IMR-90 (cell line): Measurements from ENCODE around the gene LNX1. TPM values are rescaled to one million over a fixed set of nuclear protein-coding genes. Genes with fewer than 3 reads are reported as not detected.

Experiments used
- ATAC-seq: fragments of 200-7000 bp; cut with Tn5 transposase; 2 replicates; pipeline ENCODE4 v1.9.1; 2020; ENCODE audit warnings: low read depth, mild to moderate bottlenecking, moderate library complexity
- BruUV-seq: library from RNA; stranded (reverse); fragments of 400-500 nt; replicated peaks from 2 replicates; lab custom pipeline; 2021; lab: Mats Ljungman, UMichigan
- CTCF ChIA-PET: fragments of 300-600 bp; formaldehyde crosslinking; extraction: SDS; loops from one replicate; lab custom pipeline; 2021; ENCODE audit warnings: antibody characterized with exemption; lab: Yijun Ruan, JAX
- POLR2A ChIA-PET: fragments of 300-600 bp; sonication (Branson Sonifier 250); formaldehyde crosslinking; loops from one replicate; lab custom pipeline; 2022; ENCODE audit warnings: antibody characterized with exemption; ENCODE audit not compliant: unreplicated experiment; lab: Charles Lee
- DNase-seq: peaks from one replicate; pipeline ENCODE4 v3.0.0; 2013
- H2AFZ ChIP-seq: replicated peaks from 2 replicates; pipeline ENCODE3; 2013; ENCODE audit warnings: low read length, mild to moderate bottlenecking; ENCODE audit not compliant: poor library complexity
- H2AK5ac ChIP-seq: 2 replicates; pipeline ENCODE4 v1.6.1; 2013; ENCODE audit warnings: low read depth, low read length, inconsistent platforms
- H2AK9ac ChIP-seq: replicated peaks from 2 replicates; pipeline ENCODE3; 2013; ENCODE audit warnings: mild to moderate bottlenecking, low read depth, low read length, moderate library complexity; ENCODE audit not compliant: poor library complexity
- H2BK120ac ChIP-seq: 2 replicates; pipeline ENCODE4 v1.6.1; 2013; ENCODE audit warnings: low read depth, low read length, inconsistent platforms
- H2BK15ac ChIP-seq: 3 replicates; pipeline ENCODE4 v1.6.1; 2013; ENCODE audit warnings: low read depth, low read length, inconsistent platforms
- H2BK20ac ChIP-seq: 2 replicates; pipeline ENCODE4 v1.6.1; 2013; ENCODE audit warnings: low read depth, mild to moderate bottlenecking, inconsistent platforms, low read length, moderate library complexity
- H2BK5ac ChIP-seq: 2 replicates; pipeline ENCODE4 v1.6.1; 2013; ENCODE audit warnings: mild to moderate bottlenecking, low read depth, low read length, inconsistent platforms; ENCODE audit not compliant: poor library complexity, severe bottlenecking
- H3K14ac ChIP-seq: replicated peaks from 2 replicates; pipeline ENCODE4 v1.6.1; 2013; ENCODE audit warnings: low read depth, low read length, inconsistent platforms
- H3K18ac ChIP-seq: 2 replicates; pipeline ENCODE4 v1.6.1; 2013; ENCODE audit warnings: low read depth, low read length, control low read depth
- H3K23ac ChIP-seq: 2 replicates; pipeline ENCODE4 v1.6.1; 2013; ENCODE audit warnings: low read depth, low read length, inconsistent platforms
- H3K27ac ChIP-seq: 2 replicates; pipeline ENCODE4 v1.5.1; 2013; ENCODE audit warnings: mild to moderate bottlenecking, control low read depth, low read length; ENCODE audit not compliant: insufficient read depth
- H3K27me3 ChIP-seq: 2 replicates; pipeline ENCODE4 v1.6.1; 2013; ENCODE audit warnings: low read length; ENCODE audit not compliant: control insufficient read depth, insufficient read depth
- H3K36me3 ChIP-seq: 2 replicates; pipeline ENCODE4 v1.6.1; 2013; ENCODE audit warnings: low read length, mixed read lengths; ENCODE audit not compliant: control insufficient read depth, insufficient read depth
- H3K4ac ChIP-seq: 2 replicates; pipeline ENCODE4 v1.6.1; 2013; ENCODE audit warnings: low read depth, low read length, inconsistent platforms
- H3K4me1 ChIP-seq: 2 replicates; pipeline ENCODE4 v1.6.1; 2013; ENCODE audit warnings: low read length, mixed read lengths; ENCODE audit not compliant: control insufficient read depth, insufficient read depth
- H3K4me2 ChIP-seq: 2 replicates; pipeline ENCODE4 v1.6.1; 2013; ENCODE audit warnings: low read depth, mild to moderate bottlenecking, control low read depth, low read length, moderate library complexity
- H3K4me3 ChIP-seq: 2 replicates; pipeline ENCODE4 v1.5.1; 2013; ENCODE audit warnings: low read depth, mild to moderate bottlenecking, control low read depth, low read length, moderate library complexity; ENCODE audit not compliant: insufficient read depth
- H3K56ac ChIP-seq: 2 replicates; pipeline ENCODE4 v1.6.1; 2013; ENCODE audit warnings: low read length, inconsistent platforms; ENCODE audit not compliant: insufficient read depth; ENCODE audit errors: extremely low read depth
- H3K79me1 ChIP-seq, 2 experiments: 2 replicates each; pipeline ENCODE4 v1.6.1; 2013; ENCODE audit warnings: low read length in 2 of 2, inconsistent platforms in 1 of 2, low read depth in 1 of 2
- H3K9ac ChIP-seq: 2 replicates; pipeline ENCODE4 v1.6.1; 2013; ENCODE audit warnings: low read depth, low read length, control low read depth
- H3K9me1 ChIP-seq: 2 replicates; pipeline ENCODE4 v1.6.1; 2013; ENCODE audit warnings: low read length, inconsistent platforms; ENCODE audit not compliant: insufficient read depth
- H3K9me3 ChIP-seq: 2 replicates; pipeline ENCODE4 v1.6.1; 2013; ENCODE audit warnings: low read length; ENCODE audit not compliant: control insufficient read depth, insufficient read depth
- H4K20me1 ChIP-seq: 2 replicates; pipeline ENCODE4 v1.6.1; 2013; ENCODE audit warnings: low read length, inconsistent platforms; ENCODE audit not compliant: insufficient read depth
- H4K5ac ChIP-seq: 2 replicates; pipeline ENCODE4 v1.6.1; 2013; ENCODE audit warnings: mild to moderate bottlenecking, low read depth, low read length, control low read depth
- H4K8ac ChIP-seq, 2 experiments: 2 replicates each; pipeline ENCODE4 v1.6.1; 2013; ENCODE audit warnings: low read depth in 2 of 2, low read length in 2 of 2, control low read depth in 1 of 2, inconsistent platforms in 1 of 2
- H4K91ac ChIP-seq: 2 replicates; pipeline ENCODE4 v1.6.1; 2013; ENCODE audit warnings: low read depth, low read length, inconsistent platforms; ENCODE audit not compliant: insufficient read depth
- CEBPB ChIP-seq: IDR thresholded peaks from 2 replicates; pipeline ENCODE4 v1.6.1; 2012; ENCODE audit warnings: low read depth, low read length, improper control_type of control experiment
- ELK1 ChIP-seq: fragments of 150-350 bp; IDR thresholded peaks from 2 replicates; pipeline ENCODE4 v1.6.1; 2016; ENCODE audit warnings: low read depth, mild to moderate bottlenecking, low read length, moderate library complexity, borderline replicate concordance
- FOS ChIP-seq: fragments of 150-350 bp; IDR thresholded peaks from 2 replicates; pipeline ENCODE4 v1.6.1; 2016; ENCODE audit warnings: low read depth, low read length
- MAFK ChIP-seq: IDR thresholded peaks from 2 replicates; pipeline ENCODE4 v1.6.1; 2012; ENCODE audit warnings: low read depth, low read length, improper control_type of control experiment
- NFE2L2 ChIP-seq: fragments of 150-350 bp; IDR thresholded peaks from 2 replicates; pipeline ENCODE4 v1.6.1; 2016; ENCODE audit warnings: low read depth, mild to moderate bottlenecking, low read length
- RCOR1 ChIP-seq: IDR thresholded peaks from 2 replicates; pipeline ENCODE4 v1.6.1; 2012; ENCODE audit warnings: mild to moderate bottlenecking, low read length, improper control_type of control experiment; ENCODE audit not compliant: insufficient replicate concordance
- RFX5 ChIP-seq: IDR thresholded peaks from 2 replicates; pipeline ENCODE4 v1.8.0; 2012; ENCODE audit warnings: low read depth, mild to moderate bottlenecking, low read length, moderate library complexity
- WGBS, 2 experiments: methylation state at CpG; one replicate each; pipeline versions ENCODE4 v1.1.5 to v1.1.7; 2013; ENCODE audit warnings: missing lambda C conversion rate in 2 of 2; ENCODE audit not compliant: insufficient read length in 1 of 2; ENCODE audit errors: extremely low coverage in 2 of 2; 5-methylcytosine and 5-hydroxymethylcytosine counted together
- dilution Hi-C: fragments of 300-500 bp; cut with HindIII; formaldehyde crosslinking; loops from one replicate; pipeline ENCODE4 v1.14.3; 2018; ENCODE audit warnings: low sequenced_read_pairs; ENCODE audit not compliant: unreplicated experiment
- in situ Hi-C: fragments of 300-500 bp; cut with MboI; formaldehyde crosslinking; loops from 3 replicates; pipeline ENCODE4 v1.14.3; 2019; ENCODE audit warnings: low sequenced_read_pairs, inconsistent platforms, mixed read lengths
- intact Hi-C: fragments of 100-400 bp; cut with micrococcal nuclease; formaldehyde crosslinking; loops from 2 replicates; pipeline ENCODE4 v1.10.0; 2022
- polyA plus RNA-seq, 3 experiments: library from polyadenylated mRNA; depleted of rRNA; stranded (reverse); fragments of >200 nt; gene quantifications; 2 replicates each; pipeline ENCODE4 v1.2.3, GENCODE V29; 2012; ENCODE audit warnings: low replicate concordance in 1 of 3
- total RNA-seq: library from RNA; depleted of rRNA; stranded (reverse); fragments of >200 nt; gene quantifications from 2 replicates; pipeline ENCODE4 v1.2.3, GENCODE V29; 2012
- TF ChIP-seq, protein P1 (sequence below): fragments of 150-350 bp; IDR thresholded peaks from 2 replicates; pipeline ENCODE4 v1.6.1; 2017; ENCODE audit warnings: mild to moderate bottlenecking, antibody characterized with exemption, low read length, low read depth

The LNX1 gene
- total and polyA plus RNA-seq, 2 of the 4 experiments (the other 2 are of a cell fraction), result 0.15 to 0.36 TPM

GRCh38 chr4:53553486-53554210, 37.6 kb downstream of the LNX1 start:
- no peak overlapping the region for H2BK15ac ChIP-seq
- no peak overlapping the region for H3K4me2 ChIP-seq
- H3K56ac ChIP-seq, result no peak overlapping the region
- no peaks in the 10 kb centered on the region for H3K27me3 ChIP-seq
- intact Hi-C loops (no loop called here), in situ Hi-C loops (no loop called here), dilution Hi-C loops (no loop called here)
- no peak overlapping the region for H3K4me3 ChIP-seq
- peaks cover 10% of the 10 kb centered on the region for H3K4me1 ChIP-seq
- no peak overlapping the region for H3K14ac ChIP-seq
- no peak overlapping the region for H2AK5ac ChIP-seq
- H3K36me3 ChIP-seq, result no peaks in the 10 kb centered on the region
- H4K20me1 ChIP-seq, result no peaks in the 10 kb centered on the region
- H2BK120ac ChIP-seq, result no peak overlapping the region
- no peak overlapping the region for H4K5ac ChIP-seq
- no peak overlapping the region for H2BK5ac ChIP-seq
- TF ChIP-seq RCOR1 (no peak), ELK1 (no peak), RFX5 (no peak), NFE2L2 (no peak), FOS (no peak), MAFK (no peak), CEBPB (no peak)
- TF ChIP-seq, protein P1, sequence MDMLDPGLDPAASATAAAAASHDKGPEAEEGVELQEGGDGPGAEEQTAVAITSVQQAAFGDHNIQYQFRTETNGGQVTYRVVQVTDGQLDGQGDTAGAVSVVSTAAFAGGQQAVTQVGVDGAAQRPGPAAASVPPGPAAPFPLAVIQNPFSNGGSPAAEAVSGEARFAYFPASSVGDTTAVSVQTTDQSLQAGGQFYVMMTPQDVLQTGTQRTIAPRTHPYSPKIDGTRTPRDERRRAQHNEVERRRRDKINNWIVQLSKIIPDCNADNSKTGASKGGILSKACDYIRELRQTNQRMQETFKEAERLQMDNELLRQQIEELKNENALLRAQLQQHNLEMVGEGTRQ, result no peak
- no peak overlapping the region for H3K23ac ChIP-seq
- no peak overlapping the region for H2AK9ac ChIP-seq
- no peak overlapping the region for H3K4ac ChIP-seq
- H2BK20ac ChIP-seq, result no peak overlapping the region
- ATAC-seq, result no peak
- ChIA-PET CTCF (no interaction called here), POLR2A (no interaction called here)
- no peak overlapping the region for H3K18ac ChIP-seq
- H3K9ac ChIP-seq, result no peak overlapping the region
- H3K9me3 ChIP-seq, result no peaks in the 10 kb centered on the region
- peaks cover 3% of the 10 kb centered on the region for H3K9me1 ChIP-seq
- no peaks in the 10 kb centered on the region; a peak in 1 of 4 replicates for H3K79me1 ChIP-seq
- H2AFZ ChIP-seq, result no peak overlapping the region
- no peak overlapping the region for H3K27ac ChIP-seq
- 86% methylated on average over 4 of the region's 9 CpGs; no CpG with 5 or more reads in 1 of the 2 experiments for WGBS, 2 experiments
- no TSS peak for BruUV-seq
- H4K91ac ChIP-seq, result no peak overlapping the region
- DNase-seq, result no peak
- no peak overlapping the region for H4K8ac ChIP-seq
